ENCODE data around the gene LEFTY1. TPM values are rescaled to one million over a fixed set of nuclear protein-coding genes. Genes with fewer than 3 reads are reported as not detected.

LEFTY1 gene
- total RNA-seq, 2 donors from 2014 or later = 0.54 TPM; not detected in 1

- ATAC-seq (no peak), DNase-seq (ENCODE audit: low spot score in 2 of 2) (no peak)
- H3K36me3 Mint-ChIP-seq = peaks cover 18 to 32% of the 10 kb centered on the region in 2 donors
- no peaks in the 10 kb centered on the region for H3K9me3 Mint-ChIP-seq
- H3K27ac Mint-ChIP-seq = peak overlapping the region; percentile 95 to 98
Observed at GRCh38 chr1:225921734-225922709, 33.1 kb upstream of the LEFTY1 start.

DNA sequence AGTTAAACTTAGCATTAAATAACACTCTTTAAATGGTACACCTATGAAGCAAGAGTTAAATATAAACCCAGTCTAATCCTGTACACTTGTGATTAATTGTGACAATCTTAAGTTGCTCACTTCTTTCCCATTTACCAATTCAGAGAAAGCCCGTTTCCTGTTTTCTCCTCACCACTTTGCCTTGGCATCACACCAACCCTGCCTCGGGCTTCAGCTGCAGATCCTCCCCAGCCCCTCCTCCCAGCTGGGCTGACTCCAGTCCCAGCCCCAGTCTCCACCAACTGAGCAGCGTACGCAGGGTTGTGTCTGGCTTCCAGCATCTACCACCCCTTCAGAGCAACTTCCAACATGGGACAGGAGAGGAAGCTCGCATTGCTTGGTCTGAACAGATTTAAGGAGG, 31.0 kb upstream of the LEFTY1 start:
- Mint-ChIP-seq H3K36me3 (peaks cover 18 to 32% of the 10 kb centered on the region in 2 donors), H3K9me3 (no peaks in the 10 kb centered on the region), H3K27ac (peak overlapping the region; percentile 72 to 87)
- peak in 1 of 2 donors; percentile 56 for DNase-seq (ENCODE audit: low spot score in 2 of 2)
- ATAC-seq = peak in 1 of 2 donors; percentile 19

GRCh38 chr1:225918280-225918679, 29.3 kb upstream of the LEFTY1 start:
- Mint-ChIP-seq H3K9me3 (no peaks in the 10 kb centered on the region), H3K36me3 (peaks cover 10 to 23% of the 10 kb centered on the region in 2 donors), H3K27ac (no peak overlapping the region)
- DNase-seq (ENCODE audit: low spot score in 2 of 2) (no peak), ATAC-seq (no peak)

GRCh38 chr1:225917536-225917935, 28.6 kb upstream of the LEFTY1 start:
- no peaks in the 10 kb centered on the region for H3K9me3 Mint-ChIP-seq
- DNase-seq (ENCODE audit: low spot score in 2 of 2) (no peak), ATAC-seq (no peak)
- peak overlapping the region in 1 of 2 donors; percentile 26 for H3K27ac Mint-ChIP-seq
- peaks cover 10 to 23% of the 10 kb centered on the region in 2 donors for H3K36me3 Mint-ChIP-seq

DNA sequence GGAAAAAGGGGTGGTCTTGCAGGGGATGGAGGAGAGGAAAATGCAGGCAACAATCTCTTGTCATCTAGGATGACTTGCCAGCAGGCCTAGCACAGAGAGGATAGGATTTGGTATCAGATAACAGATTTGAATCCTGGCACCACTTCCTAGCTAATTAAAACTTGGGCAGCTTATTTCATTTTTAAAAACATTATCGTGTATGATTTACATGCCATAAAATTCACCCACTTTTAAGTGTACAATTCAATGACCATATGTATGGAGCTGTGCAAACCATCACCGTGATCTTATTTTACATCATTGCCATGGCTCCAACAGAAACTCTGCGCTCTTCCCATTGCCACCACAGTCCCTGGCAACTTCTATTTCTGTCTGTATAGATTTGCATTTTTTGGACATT, 28.2 kb upstream of the LEFTY1 start:
- peak overlapping the region; percentile 68 to 76 for H3K27ac Mint-ChIP-seq

GRCh38 chr1:225915538-225915991, 26.6 kb upstream of the LEFTY1 start:
- H3K27ac Mint-ChIP-seq = peak overlapping the region in 1 of 2 donors; percentile 76
- ATAC-seq = no peak
- no peaks in the 10 kb centered on the region for H3K9me3 Mint-ChIP-seq
- peaks cover 0 to 23% of the 10 kb centered on the region in 2 donors for H3K36me3 Mint-ChIP-seq
- no peak for DNase-seq (ENCODE audit: low spot score in 2 of 2)

More for the DNA sequence above, 28.2 kb upstream of the LEFTY1 start:
- no peak for DNase-seq (ENCODE audit: low spot score in 2 of 2)
- Mint-ChIP-seq H3K36me3 (peaks cover 10 to 23% of the 10 kb centered on the region in 2 donors), H3K9me3 (no peaks in the 10 kb centered on the region)
- ATAC-seq = no peak

DNA sequence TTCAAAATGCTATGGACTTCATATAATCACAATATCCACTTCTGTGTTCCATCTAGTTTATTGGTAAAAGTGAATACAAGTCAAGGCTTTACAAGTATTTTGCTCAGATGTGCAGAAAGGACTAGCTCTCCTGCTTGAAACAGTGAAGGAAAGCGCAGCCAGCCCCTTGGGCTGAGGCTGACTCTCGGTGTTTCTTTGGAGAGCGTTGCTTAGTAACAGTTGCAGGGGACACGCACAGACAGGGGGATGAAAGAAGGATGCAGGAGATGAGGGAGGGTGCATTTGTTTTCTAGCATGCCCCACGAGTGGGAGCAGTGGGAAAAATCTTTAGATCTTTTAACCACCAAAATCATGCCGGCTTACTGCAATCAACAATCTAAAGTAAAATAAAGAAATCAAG, 26.0 kb upstream of the LEFTY1 start:
- Mint-ChIP-seq H3K9me3 (no peaks in the 10 kb centered on the region), H3K36me3 (peaks cover 0 to 18% of the 10 kb centered on the region in 2 donors), H3K27ac (no peak overlapping the region)
- ATAC-seq (no peak), DNase-seq (ENCODE audit: low spot score in 2 of 2) (no peak)

DNA sequence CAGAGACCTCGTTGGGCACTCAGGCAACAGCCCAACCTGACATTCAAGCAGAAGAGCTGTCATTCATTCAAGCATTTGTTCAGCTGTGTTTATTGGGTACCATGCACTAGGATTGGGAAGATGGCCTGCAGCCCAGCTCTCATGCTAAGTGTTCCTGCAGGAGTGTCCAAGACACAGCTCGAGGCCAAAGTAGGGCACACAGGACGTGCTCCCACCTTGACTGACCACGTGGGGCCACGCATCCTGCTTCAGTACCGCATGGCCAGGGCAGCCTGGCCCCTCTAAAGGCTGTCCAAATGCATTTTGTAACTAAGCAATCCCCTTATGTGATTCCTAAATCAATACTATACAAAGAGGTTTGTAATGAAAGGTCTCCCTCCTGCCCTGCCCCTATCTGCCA, 25.4 kb upstream of the LEFTY1 start:
- DNase-seq (ENCODE audit: low spot score in 2 of 2) (no peak), ATAC-seq (no peak)
- Mint-ChIP-seq H3K27ac (no peak overlapping the region), H3K9me3 (no peaks in the 10 kb centered on the region), H3K36me3 (peaks cover 0 to 13% of the 10 kb centered on the region in 2 donors)

GRCh38 chr1:225911191-225912130, 22.5 kb upstream of the LEFTY1 start:
- Mint-ChIP-seq H3K36me3 (no peaks in the 10 kb centered on the region), H3K27ac (peak overlapping the region in 1 of 2 donors; percentile 3), H3K9me3 (no peaks in the 10 kb centered on the region)
- DNase-seq (ENCODE audit: low spot score in 2 of 2) = peak; percentile 77 to 84
- ATAC-seq = peak; percentile 91 to 93

DNA sequence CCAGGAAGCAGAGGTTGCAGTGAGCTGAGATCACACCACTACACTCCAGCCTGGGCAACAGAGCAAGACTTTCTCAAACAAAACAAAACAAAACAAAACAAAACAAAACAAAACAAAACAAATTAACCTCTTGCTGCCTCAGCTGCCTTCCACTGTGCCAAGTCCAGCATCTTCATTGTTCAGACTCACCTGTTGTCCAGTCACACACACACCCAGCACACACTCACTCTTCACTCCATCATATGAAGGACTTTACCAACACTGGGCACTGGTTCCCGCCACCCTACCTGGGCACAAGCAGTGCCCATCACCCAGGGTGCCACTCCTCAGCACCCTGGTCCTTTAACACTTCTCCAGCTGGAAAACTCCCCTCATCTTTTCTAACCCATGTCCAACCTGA, 20.5 kb upstream of the LEFTY1 start:
- no peak for ATAC-seq
- H3K9me3 Mint-ChIP-seq = no peaks in the 10 kb centered on the region
- H3K36me3 Mint-ChIP-seq = no peaks in the 10 kb centered on the region
- H3K27ac Mint-ChIP-seq = peak overlapping the region; percentile 0 to 3
- no peak for DNase-seq (ENCODE audit: low spot score in 2 of 2)

DNA sequence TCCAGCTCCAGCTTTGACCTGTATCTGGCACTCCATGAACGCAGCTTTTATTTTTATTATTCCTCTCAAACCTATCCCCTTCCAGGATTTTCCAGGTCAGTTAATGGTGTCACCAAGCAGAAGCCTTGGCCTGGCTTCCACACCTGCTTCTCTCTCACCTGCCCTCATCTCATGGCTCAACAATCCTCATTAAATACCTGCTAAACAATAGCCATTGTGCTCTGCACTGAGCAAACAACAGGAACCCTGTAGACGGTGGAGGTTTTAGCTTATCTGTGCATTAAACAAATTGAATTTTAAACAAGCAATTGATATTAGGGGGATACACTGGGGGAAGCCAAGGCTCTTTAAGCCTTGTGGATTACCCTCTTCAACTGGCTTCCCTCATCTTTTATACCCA, 19.8 kb upstream of the LEFTY1 start:
- H3K27ac Mint-ChIP-seq = no peak overlapping the region
- peaks cover 0 to under 1% of the 10 kb centered on the region in 2 donors for H3K9me3 Mint-ChIP-seq
- no peak for ATAC-seq

DNA sequence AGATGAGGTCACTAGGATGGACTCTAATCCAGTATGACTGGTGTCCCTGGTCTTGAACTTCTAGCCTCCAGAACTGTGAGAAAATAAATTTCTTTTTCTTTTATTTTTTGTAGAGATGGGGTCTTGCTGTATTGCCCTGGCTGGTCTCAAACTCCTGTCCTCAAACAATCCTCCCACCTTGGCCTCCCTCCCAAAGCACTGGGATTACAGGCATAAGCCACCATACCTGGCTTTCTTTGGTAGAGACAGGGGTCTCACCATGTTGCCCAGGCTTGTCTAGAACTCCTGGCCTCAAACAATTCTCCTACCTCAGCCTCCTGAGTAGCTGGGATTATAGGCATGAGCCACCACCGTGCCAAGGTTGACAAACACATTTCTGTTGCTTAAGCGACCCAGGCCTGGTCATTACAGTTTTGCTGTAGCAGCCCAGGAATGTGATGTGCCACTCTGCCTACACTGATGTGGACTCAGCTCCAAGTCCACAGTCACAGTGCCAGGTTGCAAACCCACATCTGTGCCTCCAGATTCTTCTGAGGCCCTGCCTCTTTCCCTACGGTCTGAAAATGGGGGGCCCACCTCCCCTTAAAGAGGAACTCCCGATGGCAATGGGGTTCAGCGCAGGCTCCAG, 19.2 kb upstream of the LEFTY1 start:
- Mint-ChIP-seq H3K9me3 (peaks cover 0 to 3% of the 10 kb centered on the region in 2 donors), H3K36me3 (no peaks in the 10 kb centered on the region), H3K27ac (peak overlapping the region in 1 of 2 donors; percentile 66)
- ATAC-seq = no peak
- no peak for DNase-seq (ENCODE audit: low spot score in 2 of 2)

More for the DNA sequence above, 19.8 kb upstream of the LEFTY1 start:
- DNase-seq (ENCODE audit: low spot score in 2 of 2) = no peak
- H3K36me3 Mint-ChIP-seq = no peaks in the 10 kb centered on the region

GRCh38 chr1:225907341-225907740, 18.4 kb upstream of the LEFTY1 start:
- peak overlapping the region in 1 of 2 donors; percentile 66 for H3K27ac Mint-ChIP-seq
- no peaks in the 10 kb centered on the region for H3K36me3 Mint-ChIP-seq
- ATAC-seq (no peak), DNase-seq (ENCODE audit: low spot score in 2 of 2) (no peak)
- H3K9me3 Mint-ChIP-seq = peaks cover 0 to 3% of the 10 kb centered on the region in 2 donors

GRCh38 chr1:225906467-225906866, 17.5 kb upstream of the LEFTY1 start:
- H3K36me3 Mint-ChIP-seq = no peaks in the 10 kb centered on the region
- no peak for DNase-seq (ENCODE audit: low spot score in 2 of 2)
- H3K9me3 Mint-ChIP-seq = peaks cover 0 to 3% of the 10 kb centered on the region in 2 donors
- no peak overlapping the region for H3K27ac Mint-ChIP-seq
- ATAC-seq = no peak

DNA sequence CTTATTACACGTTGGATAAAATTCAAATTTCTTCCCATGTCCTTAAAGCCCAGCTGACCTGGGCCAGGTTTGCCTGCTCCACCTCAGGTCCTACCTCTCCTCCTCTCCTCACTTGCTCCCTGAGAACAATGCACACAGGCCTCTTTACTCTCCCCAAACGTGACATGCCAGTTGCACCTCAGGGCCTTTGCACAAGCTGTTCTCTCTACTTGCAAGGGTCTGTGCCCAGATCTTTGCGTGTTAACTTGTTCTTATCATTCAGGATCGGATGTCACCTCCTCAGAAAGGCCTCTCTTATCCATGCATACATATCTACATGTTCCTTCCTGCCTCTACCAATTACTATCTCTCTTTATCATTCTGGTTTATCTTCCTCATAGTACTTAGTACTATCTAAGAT, 14.7 kb upstream of the LEFTY1 start:
- DNase-seq (ENCODE audit: low spot score in 2 of 2) (no peak), ATAC-seq (no peak)
- peaks cover 0 to 3% of the 10 kb centered on the region in 2 donors for H3K9me3 Mint-ChIP-seq
- H3K36me3 Mint-ChIP-seq = peaks cover 0 to 6% of the 10 kb centered on the region in 2 donors
- H3K27ac Mint-ChIP-seq = peak overlapping the region in 1 of 2 donors; percentile 3
